ENCODE data around the gene DENND6A. TPM values are rescaled to one million over a fixed set of nuclear protein-coding genes. Genes with fewer than 3 reads are reported as not detected.

DENND6A gene
- total RNA-seq, 4 donors from 2014 or later, result 9.4 to 29.7 (median 18.9) TPM

GRCh38 chr3:57659004-57659673, 33.7 kb downstream of the DENND6A start:
- no peak for DNase-seq
- no peak overlapping the region for H3K4me3 ChIP-seq
- TF ChIP-seq, protein P1, sequence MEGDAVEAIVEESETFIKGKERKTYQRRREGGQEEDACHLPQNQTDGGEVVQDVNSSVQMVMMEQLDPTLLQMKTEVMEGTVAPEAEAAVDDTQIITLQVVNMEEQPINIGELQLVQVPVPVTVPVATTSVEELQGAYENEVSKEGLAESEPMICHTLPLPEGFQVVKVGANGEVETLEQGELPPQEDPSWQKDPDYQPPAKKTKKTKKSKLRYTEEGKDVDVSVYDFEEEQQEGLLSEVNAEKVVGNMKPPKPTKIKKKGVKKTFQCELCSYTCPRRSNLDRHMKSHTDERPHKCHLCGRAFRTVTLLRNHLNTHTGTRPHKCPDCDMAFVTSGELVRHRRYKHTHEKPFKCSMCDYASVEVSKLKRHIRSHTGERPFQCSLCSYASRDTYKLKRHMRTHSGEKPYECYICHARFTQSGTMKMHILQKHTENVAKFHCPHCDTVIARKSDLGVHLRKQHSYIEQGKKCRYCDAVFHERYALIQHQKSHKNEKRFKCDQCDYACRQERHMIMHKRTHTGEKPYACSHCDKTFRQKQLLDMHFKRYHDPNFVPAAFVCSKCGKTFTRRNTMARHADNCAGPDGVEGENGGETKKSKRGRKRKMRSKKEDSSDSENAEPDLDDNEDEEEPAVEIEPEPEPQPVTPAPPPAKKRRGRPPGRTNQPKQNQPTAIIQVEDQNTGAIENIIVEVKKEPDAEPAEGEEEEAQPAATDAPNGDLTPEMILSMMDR (IDR thresholded peaks at IDR 0.05), result no peak
- TF ChIP-seq POLR2A (IDR thresholded peaks at IDR 0.05) (no peak), POLR2AphosphoS5 (IDR thresholded peaks at IDR 0.05) (no peak), EP300 (IDR thresholded peaks at IDR 0.05; ENCODE audit: low read depth) (no peak)
- in situ Hi-C loops (cut with MboI; ENCODE audit: low pct_ligation_motif_present in 1 of 4, low pct_unique_long_range_greater_than_20kb in 1 of 4, low sequenced_read_pairs in 3 of 4) (loop anchor here in 1 of 4 donors (25.0 kb wide), 1 partner anchor 178 kb away; no protein-coding TSS in a partner anchor), intact Hi-C loops (cut with DNase I; ENCODE audit: low total_unique reads) (no loop called here)
- no peaks in the 10 kb centered on the region for H3K9me3 ChIP-seq
- no peak overlapping the region for H3K27ac ChIP-seq
- peaks cover 0 to 6% (median 0%) of the 10 kb centered on the region in 4 donors for H3K4me1 ChIP-seq
- H3K27me3 ChIP-seq, result no peaks in the 10 kb centered on the region
- H3K36me3 ChIP-seq, result peaks cover 0 to 40% (median 20%) of the 10 kb centered on the region in 4 donors
- 60 to 79% methylated on average over 1 of the region's 1 CpG for WGBS, 2 donors (ENCODE audit: low coverage in 1 of 2)

DNA sequence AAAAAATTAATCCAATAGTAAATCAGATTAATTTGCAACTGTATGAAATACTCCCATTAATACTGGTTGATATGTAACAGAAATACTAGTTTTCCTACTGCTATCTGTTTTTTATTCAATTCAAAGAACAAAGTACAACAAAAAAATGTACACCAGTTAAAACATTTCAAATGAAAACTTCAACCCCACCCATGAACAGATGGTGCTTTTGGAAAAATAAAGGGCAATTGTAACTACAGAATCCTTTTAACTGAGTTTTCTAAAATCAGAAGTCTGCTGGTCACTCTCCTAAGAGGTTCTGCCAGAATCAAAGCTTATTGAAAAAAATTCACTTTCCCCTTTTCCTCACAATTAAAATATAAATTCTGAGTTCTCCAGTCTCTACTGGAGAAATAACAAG, 34.3 kb downstream of the DENND6A start:
- Histone ChIP-seq H3K36me3 (peaks cover 0 to 40% (median 20%) of the 10 kb centered on the region in 4 donors), H3K27ac (no peak overlapping the region), H3K9me3 (no peaks in the 10 kb centered on the region), H3K4me3 (no peak overlapping the region), H3K4me1 (peaks cover 0 to 6% (median 0%) of the 10 kb centered on the region in 4 donors), H3K27me3 (no peaks in the 10 kb centered on the region)
- no peak for DNase-seq
- in situ Hi-C loops (cut with MboI; ENCODE audit: low pct_ligation_motif_present in 1 of 4, low pct_unique_long_range_greater_than_20kb in 1 of 4, low sequenced_read_pairs in 3 of 4), result loop anchor here in 1 of 4 donors (25.0 kb wide), 1 partner anchor 179 kb away; no protein-coding TSS in a partner anchor
- TF ChIP-seq POLR2AphosphoS5 (IDR thresholded peaks at IDR 0.05), result no peak
- no peak for TF ChIP-seq EP300 (IDR thresholded peaks at IDR 0.05; ENCODE audit: low read depth)
- TF ChIP-seq POLR2A (IDR thresholded peaks at IDR 0.05), result no peak
- TF ChIP-seq, protein P1 (IDR thresholded peaks at IDR 0.05), result no peak
- intact Hi-C loops (cut with DNase I; ENCODE audit: low total_unique reads), result no loop called here

GRCh38 chr3:57655727-57656126, 37.1 kb downstream of the DENND6A start:
- H3K4me1 ChIP-seq, result peaks cover 0 to 6% (median 0%) of the 10 kb centered on the region in 4 donors
- intact Hi-C loops (cut with DNase I; ENCODE audit: low total_unique reads), result no loop called here
- H3K4me3 ChIP-seq, result no peak overlapping the region
- H3K27ac ChIP-seq, result no peak overlapping the region
- H3K27me3 ChIP-seq, result no peaks in the 10 kb centered on the region
- no peak for TF ChIP-seq POLR2A (IDR thresholded peaks at IDR 0.05)
- DNase-seq, result no peak
- H3K36me3 ChIP-seq, result peaks cover 0 to 28% (median 11%) of the 10 kb centered on the region in 4 donors
- WGBS, 2 donors (ENCODE audit: low coverage in 1 of 2), result 87 to 94% methylated on average over 2 of the region's 2 CpGs
- no peaks in the 10 kb centered on the region for H3K9me3 ChIP-seq
- in situ Hi-C loops (cut with MboI; ENCODE audit: low pct_ligation_motif_present in 1 of 4, low pct_unique_long_range_greater_than_20kb in 1 of 4, low sequenced_read_pairs in 3 of 4), result loop anchor here in 1 of 4 donors (25.0 kb wide), 1 partner anchor 182 kb away; no protein-coding TSS in a partner anchor

DNA sequence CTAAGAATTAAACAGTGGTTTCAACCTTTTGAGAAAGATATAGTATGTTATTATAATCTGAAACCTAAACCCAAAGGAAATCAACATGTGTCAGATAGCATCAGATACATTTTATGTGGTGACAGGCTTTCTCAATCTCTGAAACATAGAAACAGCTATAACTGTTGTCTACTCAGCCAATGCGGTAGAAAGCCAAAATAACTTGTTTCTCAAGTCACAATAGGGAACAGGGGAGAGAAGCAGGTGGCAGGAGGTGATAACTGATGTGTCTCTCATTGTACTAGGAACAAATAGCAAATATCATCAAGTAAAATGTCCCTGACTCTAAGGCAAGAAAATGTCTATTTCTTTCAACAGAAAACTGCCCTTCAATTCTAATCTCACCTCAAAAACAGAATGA, 38.6 kb downstream of the DENND6A start:
- intact Hi-C loops (cut with DNase I; ENCODE audit: low total_unique reads), result no loop called here
- Histone ChIP-seq H3K9me3 (no peaks in the 10 kb centered on the region), H3K27ac (no peak overlapping the region), H3K4me1 (peaks cover 0 to 6% (median 0%) of the 10 kb centered on the region in 4 donors), H3K27me3 (no peaks in the 10 kb centered on the region), H3K36me3 (peaks cover 0 to 18% (median 6%) of the 10 kb centered on the region in 4 donors), H3K4me3 (no peak overlapping the region)
- 93 to 100% methylated on average over 1 of the region's 1 CpG for WGBS, 2 donors (ENCODE audit: low coverage in 1 of 2)
- in situ Hi-C loops (cut with MboI; ENCODE audit: low pct_ligation_motif_present in 1 of 4, low pct_unique_long_range_greater_than_20kb in 1 of 4, low sequenced_read_pairs in 3 of 4), result loop anchor here in 1 of 4 donors (25.0 kb wide), 1 partner anchor 183 kb away; no protein-coding TSS in a partner anchor
- no peak for DNase-seq
- TF ChIP-seq POLR2AphosphoS5 (IDR thresholded peaks at IDR 0.05), result no peak
- TF ChIP-seq POLR2A (IDR thresholded peaks at IDR 0.05), result no peak
- TF ChIP-seq, protein P1 (IDR thresholded peaks at IDR 0.05), result no peak
- no peak for TF ChIP-seq EP300 (IDR thresholded peaks at IDR 0.05; ENCODE audit: low read depth)
